GM20000 (cell line): ENCODE measurements around the gene EXT2.

Source experiments
- DNase-seq: peaks from one replicate; pipeline ENCODE4 v3.0.0; 2012; ENCODE audit warnings: low spot score
- CTCF ChIP-seq: IDR thresholded peaks from 2 replicates; pipeline ENCODE4 v1.5.1; 2012; ENCODE audit warnings: mild to moderate bottlenecking, control low read depth; ENCODE audit errors: extremely low read depth, missing control alignments

The EXT2 gene

DNA sequence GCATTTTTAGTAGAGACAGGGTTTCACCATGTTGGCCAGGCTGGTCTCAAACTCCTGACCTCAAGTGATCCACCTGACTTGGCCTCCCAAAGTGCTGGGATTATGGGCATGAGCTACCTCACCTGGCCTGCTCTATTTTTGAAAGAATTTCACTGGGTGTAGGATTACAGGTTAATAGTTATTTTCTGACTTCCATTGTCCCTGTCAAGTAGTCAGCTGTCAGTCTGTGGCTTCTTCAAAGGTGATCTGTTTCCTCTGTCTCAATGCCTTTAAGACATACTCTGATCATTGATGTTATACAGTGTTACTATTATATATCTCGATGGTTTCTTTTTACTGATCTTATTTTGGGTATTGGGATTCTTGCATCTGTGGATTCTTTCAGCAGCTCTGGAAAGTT is 10.1 kb upstream of the EXT2 start:
- DNase-seq: no peak
- no peak for TF ChIP-seq CTCF

DNA sequence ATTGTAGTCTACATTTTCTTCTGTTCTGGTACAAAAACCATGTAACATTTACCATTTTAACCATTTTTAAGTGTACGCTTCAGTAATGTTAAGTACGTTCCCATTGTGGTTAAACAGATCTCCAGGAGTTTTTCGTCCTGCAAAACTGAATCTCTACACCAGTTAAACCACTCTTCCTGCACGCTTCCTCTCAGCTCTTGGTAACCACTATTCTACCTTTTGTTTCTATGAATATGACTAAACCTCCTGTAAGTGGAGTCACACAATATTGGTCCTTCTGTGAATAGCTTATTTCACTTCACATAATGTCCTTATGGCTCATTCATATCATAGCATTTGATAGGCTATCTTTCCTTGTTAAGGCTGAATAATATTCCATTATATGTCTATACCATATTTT is 7.1 kb upstream of the EXT2 start:
- DNase-seq: no peak
- TF ChIP-seq CTCF: no peak

GRCh38 chr11:44088871-44089270 is 6.6 kb upstream of the EXT2 start:
- TF ChIP-seq CTCF: no peak
- no peak for DNase-seq

DNA sequence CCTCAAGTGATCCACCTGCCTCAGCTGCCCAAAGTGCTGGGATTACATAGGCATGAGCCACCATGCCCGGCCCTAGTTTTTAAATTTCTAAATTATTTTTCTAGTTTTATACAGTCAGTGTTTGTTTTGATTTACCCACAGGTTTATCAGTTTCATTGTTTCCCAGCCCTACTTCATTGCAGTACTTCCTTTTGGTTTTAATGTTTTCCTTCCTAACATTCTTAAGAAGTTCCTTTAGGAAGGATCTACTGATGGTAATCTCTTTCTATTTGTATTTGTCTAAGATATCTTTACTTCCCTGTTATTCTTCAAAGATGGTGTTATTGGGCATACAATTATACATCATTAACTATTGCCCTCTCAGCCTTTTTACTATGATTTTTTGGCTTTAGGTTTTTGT is 4.9 kb upstream of the EXT2 start:
- TF ChIP-seq CTCF: no peak
- no peak for DNase-seq

- peak; percentile 15 for TF ChIP-seq CTCF
- peak; percentile 83 for DNase-seq
Observed at GRCh38 chr11:44094260-44094868, 1.1 kb upstream of the EXT2 start.

DNA sequence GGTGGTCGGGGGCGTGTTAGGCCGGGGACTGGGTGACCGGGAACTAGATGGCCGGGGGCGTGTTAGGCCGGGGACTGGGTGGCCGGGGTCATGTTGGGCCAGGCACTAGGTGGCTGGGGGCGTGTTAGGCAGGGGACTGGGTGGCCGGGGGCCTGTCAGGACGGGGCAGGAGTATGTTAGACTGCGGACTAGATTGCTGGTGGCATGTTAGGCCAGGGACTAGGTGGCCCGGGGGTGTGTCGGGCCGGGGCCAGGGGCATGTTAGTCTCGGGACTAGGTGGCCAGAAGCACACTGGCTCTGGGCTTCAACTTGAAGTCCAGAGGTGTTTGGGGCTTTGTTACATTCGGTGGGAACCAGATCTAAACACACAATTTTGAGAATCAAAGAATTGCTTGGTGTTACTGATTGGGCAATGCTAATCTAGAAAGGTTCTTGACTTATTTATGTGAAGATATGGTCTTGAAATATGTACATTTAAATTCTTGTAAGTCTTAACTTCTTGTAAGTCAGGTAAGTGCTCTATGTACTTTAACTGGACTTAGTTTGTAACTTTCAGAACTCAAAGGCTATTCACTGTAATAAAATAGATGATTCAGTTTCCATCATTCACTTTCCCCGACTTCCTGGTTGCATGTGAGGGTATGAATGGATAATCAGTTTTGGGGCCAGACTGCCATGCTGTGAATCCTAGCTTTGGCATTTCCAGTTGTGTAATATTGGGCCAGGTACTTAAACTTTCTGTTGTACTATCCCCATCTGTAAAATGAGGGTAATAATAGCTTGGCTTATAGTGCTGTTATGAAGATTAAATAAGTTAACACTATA is 1.1 kb downstream of the EXT2 start:
- TF ChIP-seq CTCF: no peak
- DNase-seq: peak; percentile 23

GRCh38 chr11:44097821-44098220 is 2.3 kb downstream of the EXT2 start:
- no peak for TF ChIP-seq CTCF
- no peak for DNase-seq
